Measurements from ENCODE around the gene PTPRG.

DNA sequence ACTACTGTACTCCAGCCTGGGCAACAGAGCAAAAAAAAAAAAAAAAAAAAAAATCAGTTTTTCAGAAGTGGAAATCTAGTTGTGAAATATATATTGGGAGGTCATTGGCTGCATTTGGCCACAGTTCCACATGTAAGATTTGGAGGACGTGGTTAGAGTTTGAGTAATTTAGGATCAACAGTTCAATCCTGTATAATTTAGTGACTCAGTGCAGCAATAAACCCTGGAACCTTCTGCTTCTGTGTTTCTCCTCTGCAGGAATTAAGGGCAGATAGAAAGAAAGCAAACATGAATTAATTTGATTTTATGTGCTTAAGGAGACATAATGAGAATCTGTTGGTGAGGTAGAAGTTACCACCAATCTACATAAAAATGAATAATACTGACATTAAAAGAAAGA, 347.0 kb downstream of the PTPRG start:
- TF ChIP-seq, protein P1, sequence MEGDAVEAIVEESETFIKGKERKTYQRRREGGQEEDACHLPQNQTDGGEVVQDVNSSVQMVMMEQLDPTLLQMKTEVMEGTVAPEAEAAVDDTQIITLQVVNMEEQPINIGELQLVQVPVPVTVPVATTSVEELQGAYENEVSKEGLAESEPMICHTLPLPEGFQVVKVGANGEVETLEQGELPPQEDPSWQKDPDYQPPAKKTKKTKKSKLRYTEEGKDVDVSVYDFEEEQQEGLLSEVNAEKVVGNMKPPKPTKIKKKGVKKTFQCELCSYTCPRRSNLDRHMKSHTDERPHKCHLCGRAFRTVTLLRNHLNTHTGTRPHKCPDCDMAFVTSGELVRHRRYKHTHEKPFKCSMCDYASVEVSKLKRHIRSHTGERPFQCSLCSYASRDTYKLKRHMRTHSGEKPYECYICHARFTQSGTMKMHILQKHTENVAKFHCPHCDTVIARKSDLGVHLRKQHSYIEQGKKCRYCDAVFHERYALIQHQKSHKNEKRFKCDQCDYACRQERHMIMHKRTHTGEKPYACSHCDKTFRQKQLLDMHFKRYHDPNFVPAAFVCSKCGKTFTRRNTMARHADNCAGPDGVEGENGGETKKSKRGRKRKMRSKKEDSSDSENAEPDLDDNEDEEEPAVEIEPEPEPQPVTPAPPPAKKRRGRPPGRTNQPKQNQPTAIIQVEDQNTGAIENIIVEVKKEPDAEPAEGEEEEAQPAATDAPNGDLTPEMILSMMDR (IDR thresholded peaks at IDR 0.05): no peak
- TF ChIP-seq POLR2A (IDR thresholded peaks at IDR 0.05): no peak

All from body of pancreas (tissue), 4 donors.